ENCODE measurements around the gene TACC2. TPM values are rescaled to one million over a fixed set of nuclear protein-coding genes. Genes with fewer than 3 reads are reported as not detected.

TACC2 gene
- total RNA-seq, 1 experiment from 2014 or later: 24.4 TPM

- Mint-ChIP-seq H3K4me1 (ENCODE audit: low read depth, unreplicated experiment) (peaks cover 34% of the 10 kb centered on the region), H3K27ac (ENCODE audit: unreplicated experiment) (no peak overlapping the region), H3K36me3 (ENCODE audit: insufficient read depth, unreplicated experiment) (peaks cover 9% of the 10 kb centered on the region), H3K4me3 (ENCODE audit: low read depth, unreplicated experiment) (no peak overlapping the region), H3K9me3 (ENCODE audit: low read depth, unreplicated experiment) (peaks cover 7% of the 10 kb centered on the region), H3K27me3 (ENCODE audit: unreplicated experiment) (no peaks in the 10 kb centered on the region)
- BruUV-seq (replicated peaks): no TSS peak
- TF ChIP-seq CTCF (IDR thresholded peaks at IDR 0.05; ENCODE audit: unreplicated experiment): no peak
- intact Hi-C loops (cut with micrococcal nuclease; ENCODE audit: unreplicated experiment): loop anchor here (10.0 kb wide), 1 partner anchor 120 kb away; no protein-coding TSS in a partner anchor
- no peak for DNase-seq
- CTCF ChIA-PET: no interaction called here
Observed at GRCh38 chr10:122145113-122145512, 156.2 kb downstream of the TACC2 start.

GRCh38 chr10:122147663-122148062 lies 158.7 kb downstream of the TACC2 start:
- Mint-ChIP-seq H3K27ac (ENCODE audit: unreplicated experiment) (no peak overlapping the region), H3K36me3 (ENCODE audit: insufficient read depth, unreplicated experiment) (peaks cover 9% of the 10 kb centered on the region), H3K9me3 (ENCODE audit: low read depth, unreplicated experiment) (peaks cover 7% of the 10 kb centered on the region), H3K4me3 (ENCODE audit: low read depth, unreplicated experiment) (no peak overlapping the region), H3K4me1 (ENCODE audit: low read depth, unreplicated experiment) (peaks cover 21% of the 10 kb centered on the region), H3K27me3 (ENCODE audit: unreplicated experiment) (no peaks in the 10 kb centered on the region)
- intact Hi-C loops (cut with micrococcal nuclease; ENCODE audit: unreplicated experiment): loop anchor here (10.0 kb wide), 1 partner anchor 117 kb away; no protein-coding TSS in a partner anchor
- no TSS peak for BruUV-seq (replicated peaks)
- TF ChIP-seq CTCF (IDR thresholded peaks at IDR 0.05; ENCODE audit: unreplicated experiment): no peak
- CTCF ChIA-PET: no interaction called here
- no peak for DNase-seq

GRCh38 chr10:122148876-122149560 lies 160.1 kb downstream of the TACC2 start:
- no peak for DNase-seq
- peaks cover 7% of the 10 kb centered on the region for H3K4me1 Mint-ChIP-seq (ENCODE audit: low read depth, unreplicated experiment)
- intact Hi-C loops (cut with micrococcal nuclease; ENCODE audit: unreplicated experiment): loop anchor here (10.0 kb wide), 1 partner anchor 116 kb away; no protein-coding TSS in a partner anchor
- CTCF ChIA-PET: no interaction called here
- H3K36me3 Mint-ChIP-seq (ENCODE audit: insufficient read depth, unreplicated experiment): peaks cover 9% of the 10 kb centered on the region
- H3K4me3 Mint-ChIP-seq (ENCODE audit: low read depth, unreplicated experiment): no peak overlapping the region
- BruUV-seq (replicated peaks): no TSS peak
- no peak overlapping the region for H3K27ac Mint-ChIP-seq (ENCODE audit: unreplicated experiment)
- H3K9me3 Mint-ChIP-seq (ENCODE audit: low read depth, unreplicated experiment): peaks cover 7% of the 10 kb centered on the region
- H3K27me3 Mint-ChIP-seq (ENCODE audit: unreplicated experiment): no peaks in the 10 kb centered on the region
- TF ChIP-seq CTCF (IDR thresholded peaks at IDR 0.05; ENCODE audit: unreplicated experiment): no peak

GRCh38 chr10:122149561-122150505 lies 160.9 kb downstream of the TACC2 start:
- Mint-ChIP-seq H3K9me3 (ENCODE audit: low read depth, unreplicated experiment) (peaks cover 7% of the 10 kb centered on the region), H3K4me3 (ENCODE audit: low read depth, unreplicated experiment) (no peak overlapping the region), H3K27me3 (ENCODE audit: unreplicated experiment) (no peaks in the 10 kb centered on the region), H3K27ac (ENCODE audit: unreplicated experiment) (no peak overlapping the region), H3K36me3 (ENCODE audit: insufficient read depth, unreplicated experiment) (peaks cover 9% of the 10 kb centered on the region), H3K4me1 (ENCODE audit: low read depth, unreplicated experiment) (no peaks in the 10 kb centered on the region)
- intact Hi-C loops (cut with micrococcal nuclease; ENCODE audit: unreplicated experiment): loop anchor here (10.0 kb wide), 1 partner anchor 115 kb away; no protein-coding TSS in a partner anchor
- CTCF ChIA-PET: no interaction called here
- no peak for TF ChIP-seq CTCF (IDR thresholded peaks at IDR 0.05; ENCODE audit: unreplicated experiment)
- no TSS peak for BruUV-seq (replicated peaks)
- no peak for DNase-seq
